BJ (cell line): ENCODE measurements around the gene PEPD. TPM values are rescaled to one million over a fixed set of nuclear protein-coding genes. Genes with fewer than 3 reads are reported as not detected.

ENCODE experiments used
- CTCF ChIA-PET: fragments of 350-600 bp; formaldehyde crosslinking; extraction: SDS; loops from one replicate; lab custom pipeline; 2021; ENCODE audit warnings: antibody characterized with exemption, inconsistent platforms; lab: Yijun Ruan, JAX
- POLR2A ChIA-PET: fragments of 300-600 bp; sonication (Branson Sonifier 250); formaldehyde crosslinking; extraction: SDS; loops from one replicate; lab custom pipeline; 2021; ENCODE audit warnings: antibody characterized with exemption; lab: Charles Lee
- DNase-seq: peaks from one replicate; pipeline ENCODE4 v3.0.0-alpha.2; 2011; ENCODE audit warnings: low read depth
- H3K27me3 ChIP-seq: 2 replicates; pipeline ENCODE4 v1.6.0; 2011; ENCODE audit warnings: low read length; ENCODE audit not compliant: control insufficient read depth, insufficient read depth
- H3K36me3 ChIP-seq: 2 replicates; pipeline ENCODE4 v1.5.1; 2011; ENCODE audit warnings: low read length; ENCODE audit not compliant: control insufficient read depth, insufficient read depth
- H3K4me3 ChIP-seq: 2 replicates; pipeline ENCODE4 v1.5.1; 2011; ENCODE audit warnings: low read depth, mild to moderate bottlenecking, control low read depth, low read length
- polyA plus RNA-seq: library from polyadenylated mRNA; depleted of rRNA; stranded (reverse); fragments of >200 nt; gene quantifications from 2 replicates; pipeline ENCODE4 v1.2.3, GENCODE V29; 2011
- TF ChIP-seq, protein P1 (sequence below): IDR thresholded peaks from 2 replicates; pipeline ENCODE4 v1.5.1; 2011; ENCODE audit warnings: low read depth, mild to moderate bottlenecking, control low read depth, inconsistent platforms, low read length, moderate library complexity; ENCODE audit not compliant: insufficient read depth

PEPD gene
- polyA plus RNA-seq, 1 experiment = 97.6 TPM

DNA sequence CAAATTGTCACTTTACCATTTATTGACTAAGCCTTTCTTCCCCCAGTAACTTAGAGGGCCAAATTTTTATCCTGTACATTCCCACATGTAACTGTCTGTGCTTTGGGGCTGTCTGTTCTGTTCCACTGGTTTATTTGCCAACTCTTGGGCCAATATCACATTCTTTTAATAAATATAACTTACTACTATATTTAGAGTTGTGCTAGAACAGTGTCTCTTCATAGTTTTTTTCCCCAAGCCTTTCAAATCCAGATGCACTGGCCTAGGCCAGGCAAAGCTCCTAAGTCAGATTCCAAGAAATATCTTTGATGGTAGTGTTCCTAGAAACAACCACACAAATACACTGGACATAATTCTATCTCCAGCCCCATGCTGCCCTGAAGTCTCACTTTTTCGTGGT is 164.0 kb downstream of the PEPD start:
- POLR2A ChIA-PET = no interaction called here
- CTCF ChIA-PET = no interaction called here

DNA sequence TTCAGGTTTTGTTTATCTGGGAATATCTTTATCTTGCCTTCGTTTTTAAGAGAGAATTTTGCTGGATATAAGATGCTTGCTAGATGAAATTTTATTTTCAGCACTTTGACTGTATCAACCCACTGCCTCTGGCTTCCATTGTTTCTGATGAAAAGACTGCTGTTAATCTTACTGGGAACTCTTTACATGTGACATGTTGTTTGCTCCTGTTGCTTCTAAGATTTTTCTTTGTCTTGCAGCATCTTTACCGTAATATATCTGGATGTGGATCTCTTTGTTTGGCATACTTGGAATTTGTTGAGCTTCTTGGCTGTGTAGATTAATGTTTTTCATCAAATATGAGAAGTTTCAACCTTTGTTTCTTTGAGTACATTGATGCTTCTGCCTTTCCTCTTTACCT is 166.1 kb downstream of the PEPD start:
- TF ChIP-seq, protein P1, sequence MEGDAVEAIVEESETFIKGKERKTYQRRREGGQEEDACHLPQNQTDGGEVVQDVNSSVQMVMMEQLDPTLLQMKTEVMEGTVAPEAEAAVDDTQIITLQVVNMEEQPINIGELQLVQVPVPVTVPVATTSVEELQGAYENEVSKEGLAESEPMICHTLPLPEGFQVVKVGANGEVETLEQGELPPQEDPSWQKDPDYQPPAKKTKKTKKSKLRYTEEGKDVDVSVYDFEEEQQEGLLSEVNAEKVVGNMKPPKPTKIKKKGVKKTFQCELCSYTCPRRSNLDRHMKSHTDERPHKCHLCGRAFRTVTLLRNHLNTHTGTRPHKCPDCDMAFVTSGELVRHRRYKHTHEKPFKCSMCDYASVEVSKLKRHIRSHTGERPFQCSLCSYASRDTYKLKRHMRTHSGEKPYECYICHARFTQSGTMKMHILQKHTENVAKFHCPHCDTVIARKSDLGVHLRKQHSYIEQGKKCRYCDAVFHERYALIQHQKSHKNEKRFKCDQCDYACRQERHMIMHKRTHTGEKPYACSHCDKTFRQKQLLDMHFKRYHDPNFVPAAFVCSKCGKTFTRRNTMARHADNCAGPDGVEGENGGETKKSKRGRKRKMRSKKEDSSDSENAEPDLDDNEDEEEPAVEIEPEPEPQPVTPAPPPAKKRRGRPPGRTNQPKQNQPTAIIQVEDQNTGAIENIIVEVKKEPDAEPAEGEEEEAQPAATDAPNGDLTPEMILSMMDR = no peak
- Histone ChIP-seq H3K27me3 (peaks cover 1% of the 10 kb centered on the region; the same call in 1 of the 2 replicates), H3K4me3 (no peak overlapping the region), H3K36me3 (no peaks in the 10 kb centered on the region)
- POLR2A ChIA-PET = no interaction called here
- CTCF ChIA-PET = no interaction called here
- no peak for DNase-seq

More for the DNA sequence above, 164.0 kb downstream of the PEPD start:
- Histone ChIP-seq H3K36me3 (no peaks in the 10 kb centered on the region), H3K4me3 (no peak overlapping the region), H3K27me3 (peaks cover 3% of the 10 kb centered on the region; the same call in 1 of the 2 replicates)
- DNase-seq = no peak
- TF ChIP-seq, protein P1 = no peak

DNA sequence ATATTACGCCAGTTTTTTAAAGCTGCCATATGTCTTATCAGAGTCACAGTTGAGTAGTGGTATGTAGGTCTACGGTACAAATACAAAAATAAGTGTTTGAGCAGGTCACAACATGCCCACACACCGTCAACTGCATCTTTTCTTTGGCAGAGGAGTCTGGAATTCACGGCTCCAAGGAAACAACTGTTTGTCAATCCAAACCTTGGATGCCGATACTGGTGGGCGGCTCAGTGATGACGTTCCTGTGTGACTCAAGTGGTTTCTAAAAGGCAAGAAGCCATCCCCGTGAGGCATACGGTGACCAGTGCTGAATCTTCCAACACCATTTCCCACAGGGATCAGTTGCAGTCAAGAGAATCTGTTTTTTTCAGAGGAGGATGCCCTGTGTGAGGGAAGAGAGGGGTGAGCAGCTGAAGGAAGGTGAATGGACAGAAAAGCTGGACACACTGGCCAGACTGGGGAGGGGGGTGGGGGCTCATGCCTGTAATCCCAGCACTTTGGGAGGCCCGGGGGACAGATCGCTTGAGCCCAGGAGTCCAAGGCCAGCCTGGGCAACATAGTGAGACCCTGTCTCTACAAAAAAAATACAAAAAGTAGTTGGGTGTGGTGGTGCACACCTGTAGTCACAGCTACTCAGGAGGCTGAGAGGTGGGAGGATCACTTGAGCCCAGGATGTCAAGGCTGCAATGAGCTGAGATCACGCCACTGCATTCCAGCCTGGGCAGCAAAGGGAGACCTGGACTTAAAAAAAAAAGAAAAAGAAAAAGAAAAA is 170.9 kb downstream of the PEPD start:
- peaks cover 9% of the 10 kb centered on the region for H3K27me3 ChIP-seq
- POLR2A ChIA-PET = no interaction called here

DNA sequence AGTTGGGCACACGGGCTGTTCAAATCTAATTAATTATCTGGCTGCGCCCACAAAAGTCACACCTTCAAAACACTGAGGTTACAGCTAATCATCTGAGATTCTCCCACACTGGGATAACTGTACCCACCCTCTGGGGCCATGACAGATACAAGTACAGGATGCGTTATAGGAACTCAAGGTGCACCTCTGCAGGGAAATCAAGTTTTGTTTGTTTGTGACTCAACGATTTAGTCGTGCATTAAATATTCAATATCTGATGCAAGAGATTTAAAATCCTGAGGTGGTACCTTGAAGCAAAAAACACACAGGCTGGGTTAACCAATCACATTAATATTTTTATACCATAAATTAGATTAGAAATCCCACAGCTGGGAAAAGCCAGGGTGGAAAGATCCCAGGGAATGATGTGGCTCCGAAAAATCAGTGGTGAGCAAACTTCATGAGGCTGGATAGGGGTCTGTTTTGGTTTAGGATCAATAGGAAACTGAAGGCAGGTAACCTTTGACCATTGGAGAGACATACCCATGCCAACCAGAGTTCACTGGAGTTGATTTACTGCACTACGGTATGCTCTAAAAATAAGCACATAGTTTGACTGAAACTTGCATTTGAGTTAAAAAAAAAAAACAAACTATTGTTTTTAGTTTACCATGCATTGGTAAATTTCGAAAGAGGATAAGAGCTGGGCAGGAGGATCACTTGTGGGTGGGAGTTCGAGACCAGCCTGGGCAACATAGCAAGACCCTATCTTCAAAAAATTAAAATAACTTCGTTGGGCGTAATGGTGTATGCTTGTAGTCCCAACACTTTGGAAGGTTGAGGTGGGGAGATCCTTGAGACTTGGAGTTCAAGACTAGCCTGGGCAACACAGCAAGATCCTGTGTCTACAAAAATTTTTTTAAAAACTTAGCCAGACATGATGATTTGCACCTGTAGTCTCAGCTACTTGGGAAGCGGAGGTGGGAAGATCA is 172.0 kb downstream of the PEPD start:
- H3K4me3 ChIP-seq = no peak overlapping the region
- no peaks in the 10 kb centered on the region for H3K36me3 ChIP-seq
- H3K27me3 ChIP-seq = peaks cover 13% of the 10 kb centered on the region
- POLR2A ChIA-PET = no interaction called here
- DNase-seq = no peak
- CTCF ChIA-PET = interaction anchor here (1.0 kb wide), 1 partner anchor 67 kb away, joined by 4 read pairs; no protein-coding TSS in a partner anchor
- TF ChIP-seq, protein P1 = no peak

More for the DNA sequence above, 170.9 kb downstream of the PEPD start:
- CTCF ChIA-PET = interaction anchor here (0.6 kb wide), 1 partner anchor 51 kb away, joined by 3 read pairs; no protein-coding TSS in a partner anchor
- H3K36me3 ChIP-seq = no peaks in the 10 kb centered on the region
- DNase-seq = no peak
- no peak overlapping the region for H3K4me3 ChIP-seq
- TF ChIP-seq, protein P1 = no peak
